HG03103 (cell line): ENCODE measurements around the gene CCDC8.
"Not testable (repeated sequence)": the region's sequence is repeated elsewhere in the genome, so short reads cannot be mapped to it uniquely, and the experiment has no call there.

ENCODE experiments used
- ATAC-seq: cut with Tn5 transposase; IDR thresholded peaks from one replicate; pipeline ENCODE4 v1.9.1; 2021; ENCODE audit warnings: low read depth; ENCODE audit not compliant: unreplicated experiment

Gene CCDC8

DNA sequence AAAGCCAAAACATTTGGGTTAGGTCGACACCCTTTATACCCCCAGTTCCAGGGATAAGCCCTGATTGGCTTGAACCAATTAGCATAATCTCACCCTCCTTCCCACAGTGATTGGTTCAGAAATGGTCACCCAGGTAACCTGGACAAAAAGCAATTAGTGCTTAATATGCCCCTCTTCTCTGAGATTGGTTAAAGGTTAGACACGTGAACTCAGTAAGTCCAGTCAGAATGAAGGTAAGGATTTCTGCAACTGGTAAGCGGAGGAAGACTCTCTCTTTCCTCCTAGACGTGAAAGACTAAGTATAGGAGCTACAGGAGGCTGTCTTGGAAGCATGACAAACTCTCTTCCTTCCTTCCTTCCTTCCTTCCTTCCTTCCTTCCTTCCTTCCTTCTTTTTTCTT lies 16.6 kb upstream of the CCDC8 start:
- ATAC-seq, result no peak

DNA sequence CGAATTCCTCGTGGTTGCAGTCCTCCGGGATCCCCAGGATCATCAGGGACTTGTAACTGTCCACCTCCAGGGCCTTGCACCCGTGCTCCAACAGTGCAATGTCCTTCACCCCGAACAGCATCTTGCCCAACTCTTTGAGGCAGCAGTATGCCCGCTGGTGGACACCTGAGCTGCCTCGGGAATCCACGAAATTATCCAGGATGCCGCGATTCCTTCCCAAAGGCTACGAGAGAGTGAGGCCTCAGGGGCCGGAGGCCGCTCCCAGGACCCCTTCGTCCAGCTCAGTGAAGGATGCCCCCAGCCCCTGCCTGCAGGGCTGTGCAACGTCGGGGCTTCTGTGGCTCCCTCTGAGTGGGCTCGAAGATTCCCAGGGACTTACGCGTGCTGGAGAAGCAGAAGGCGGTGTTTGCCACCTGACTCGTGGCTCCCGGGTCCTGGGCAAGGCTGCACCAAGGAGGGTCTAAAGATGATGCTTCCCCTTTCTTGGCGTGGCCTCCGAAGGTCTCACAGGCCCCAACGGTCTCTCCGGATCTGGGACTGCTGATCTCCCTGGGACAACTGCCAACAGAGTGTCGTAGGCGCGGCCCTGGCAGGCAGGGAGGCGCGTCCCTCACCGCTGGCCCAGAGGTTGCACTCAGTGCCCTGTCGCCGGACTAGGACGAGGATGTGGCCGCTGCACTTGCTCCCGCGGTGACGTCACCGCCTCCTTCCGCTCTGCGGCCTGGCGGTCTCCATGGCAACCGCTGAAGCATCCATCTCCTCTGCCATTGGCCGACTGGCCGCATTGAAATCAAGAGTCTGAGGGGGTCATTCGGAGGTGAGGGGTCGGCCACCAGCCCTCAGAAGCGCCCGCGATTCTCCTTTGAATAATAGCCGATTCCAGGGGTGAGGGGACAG lies 15.1 kb upstream of the CCDC8 start, which contains the start of gene PNMA8C:
TSS of gene PNMA8C (minus strand) at position 698 of the 897 bp plus-strand sequence. CDS start at position 121, 577 bp downstream.
- no peak for ATAC-seq

DNA sequence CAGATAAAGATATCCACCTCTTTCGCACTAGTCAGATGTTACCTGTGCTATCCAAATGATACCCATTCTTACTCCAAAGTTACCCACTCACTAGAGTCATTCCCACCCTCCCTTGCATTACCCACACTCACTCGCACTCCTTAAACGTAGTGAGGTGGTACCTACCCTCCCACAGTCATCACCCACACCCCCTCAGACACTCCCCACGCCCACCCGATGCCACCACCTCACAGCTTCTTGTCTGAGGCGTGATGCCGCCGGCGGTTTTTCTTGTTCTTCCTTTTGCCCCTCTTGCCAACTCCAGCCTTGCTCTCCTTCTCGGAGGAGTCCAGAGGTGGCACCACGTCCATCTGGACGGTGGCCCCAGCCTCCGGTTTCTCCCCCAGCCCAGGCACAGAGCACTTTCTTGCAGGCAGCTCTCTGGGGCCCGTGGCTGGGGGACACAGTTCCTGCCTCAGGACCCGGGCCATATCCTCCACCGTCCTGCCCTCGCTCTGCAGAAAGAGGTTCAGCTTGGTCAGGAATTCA lies 14.2 kb upstream of the CCDC8 start:
- no peak for ATAC-seq

DNA sequence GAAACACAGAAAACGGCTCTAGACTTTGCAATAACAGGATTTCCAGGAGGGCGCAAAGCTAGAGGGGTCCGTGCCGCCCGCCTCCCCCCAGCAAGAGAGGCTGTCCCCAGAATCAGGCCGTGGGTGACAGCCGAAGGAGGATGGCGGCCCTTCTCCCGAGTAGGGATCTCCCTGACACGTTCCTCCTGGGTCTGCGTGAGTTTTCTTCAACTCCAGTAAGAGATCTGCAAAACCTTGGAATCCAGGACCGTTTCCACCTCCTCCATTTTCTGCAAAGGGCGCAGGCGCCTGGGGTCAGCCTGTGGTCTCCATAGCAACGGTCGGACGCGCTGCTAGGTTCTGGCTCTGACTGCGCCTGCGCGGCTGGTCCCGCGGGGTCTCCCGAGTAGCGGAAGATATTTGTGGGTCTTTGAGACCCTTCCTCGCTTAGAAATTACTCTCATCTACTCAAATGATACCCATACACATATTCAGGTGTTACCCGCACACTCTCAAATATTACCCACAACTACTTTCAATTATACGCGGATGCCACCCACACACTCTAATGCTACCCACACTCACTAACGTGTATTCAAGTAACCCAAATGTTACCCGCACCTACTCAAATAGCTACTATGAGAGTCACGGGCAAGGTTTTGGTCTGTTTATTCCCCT lies 13.3 kb upstream of the CCDC8 start:
- no peak for ATAC-seq

DNA sequence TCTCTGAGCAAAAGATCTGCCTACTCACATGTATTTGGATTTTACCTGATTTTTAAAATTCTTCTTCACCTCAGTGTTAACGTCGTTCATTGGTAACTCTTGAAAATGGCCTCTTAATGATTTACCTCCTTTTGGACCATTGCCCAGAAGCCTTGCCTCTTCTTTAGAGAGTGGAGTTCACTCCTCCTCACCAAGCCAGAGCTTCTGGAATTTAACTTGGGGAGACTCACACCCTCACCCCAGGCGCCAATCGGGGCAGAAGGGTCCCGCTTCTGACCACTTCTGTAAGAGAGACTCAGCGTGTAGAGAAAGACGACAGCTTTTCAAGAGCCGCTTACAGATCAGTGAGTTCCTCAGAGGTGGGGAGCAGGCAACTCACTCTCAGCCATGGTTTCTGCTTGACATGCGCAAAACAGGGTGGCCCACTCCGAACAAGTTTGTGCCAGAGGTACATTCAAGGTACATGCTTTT lies 12.7 kb upstream of the CCDC8 start:
- no peak for ATAC-seq

DNA sequence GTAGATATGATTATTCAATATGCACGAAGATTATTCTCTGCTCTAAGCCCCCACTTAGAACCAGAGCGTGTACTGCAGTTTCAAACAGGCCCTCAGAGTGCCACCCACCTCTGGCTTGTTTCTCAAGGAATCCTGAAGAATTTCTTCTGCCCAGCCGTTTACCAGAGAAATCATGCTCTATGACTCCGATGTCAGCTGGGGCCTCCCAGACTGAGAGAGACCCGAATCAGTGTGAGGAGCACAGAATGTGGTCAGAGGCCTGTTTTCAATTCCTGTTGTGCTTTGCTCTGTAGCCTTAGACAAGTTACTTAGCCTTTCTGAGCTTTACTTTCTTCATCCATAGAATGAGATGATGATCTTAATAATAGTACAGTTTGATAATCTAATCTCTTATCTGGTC lies 9.8 kb upstream of the CCDC8 start:
- ATAC-seq, result no peak

DNA sequence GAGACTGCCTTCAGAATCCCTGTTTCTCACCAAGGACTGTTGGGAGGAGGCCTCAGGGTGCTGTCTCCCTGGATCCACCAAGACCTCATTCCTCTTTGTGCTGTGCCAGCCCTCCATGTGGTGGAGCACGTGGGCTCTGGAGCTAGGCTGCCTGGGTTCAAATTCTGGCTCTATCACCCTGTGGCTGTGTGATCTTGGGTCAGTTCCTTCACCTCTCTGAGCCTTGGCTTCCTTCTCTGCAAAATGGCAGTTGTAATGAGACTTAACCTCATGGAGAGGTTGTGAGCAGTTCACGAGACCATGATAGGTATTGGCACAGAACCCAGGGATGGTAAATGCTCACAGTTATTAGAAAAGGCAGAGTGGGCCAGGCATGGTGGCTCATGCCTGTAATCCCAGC lies 9.0 kb upstream of the CCDC8 start:
- ATAC-seq, result no peak

DNA sequence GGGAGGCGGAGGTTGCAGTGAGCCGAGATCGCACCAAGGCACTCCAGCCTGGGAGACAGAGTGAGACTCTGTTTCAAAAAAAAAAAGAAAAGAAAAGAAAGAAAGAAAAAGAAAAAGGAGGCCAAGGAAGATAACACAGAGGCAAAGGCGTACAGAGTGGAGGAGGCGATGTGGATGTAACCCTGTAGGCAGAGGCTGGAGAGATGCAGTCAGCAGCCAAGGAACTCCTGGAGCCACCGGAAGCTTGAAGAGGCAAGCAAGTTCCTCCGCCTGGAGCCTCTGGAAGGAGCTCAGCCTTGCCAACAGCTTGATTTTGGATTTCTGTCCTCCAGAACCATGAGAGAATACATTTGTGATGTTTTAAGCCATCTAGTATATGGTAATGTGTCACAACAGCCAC lies 6.7 kb upstream of the CCDC8 start:
- no peak for ATAC-seq

DNA sequence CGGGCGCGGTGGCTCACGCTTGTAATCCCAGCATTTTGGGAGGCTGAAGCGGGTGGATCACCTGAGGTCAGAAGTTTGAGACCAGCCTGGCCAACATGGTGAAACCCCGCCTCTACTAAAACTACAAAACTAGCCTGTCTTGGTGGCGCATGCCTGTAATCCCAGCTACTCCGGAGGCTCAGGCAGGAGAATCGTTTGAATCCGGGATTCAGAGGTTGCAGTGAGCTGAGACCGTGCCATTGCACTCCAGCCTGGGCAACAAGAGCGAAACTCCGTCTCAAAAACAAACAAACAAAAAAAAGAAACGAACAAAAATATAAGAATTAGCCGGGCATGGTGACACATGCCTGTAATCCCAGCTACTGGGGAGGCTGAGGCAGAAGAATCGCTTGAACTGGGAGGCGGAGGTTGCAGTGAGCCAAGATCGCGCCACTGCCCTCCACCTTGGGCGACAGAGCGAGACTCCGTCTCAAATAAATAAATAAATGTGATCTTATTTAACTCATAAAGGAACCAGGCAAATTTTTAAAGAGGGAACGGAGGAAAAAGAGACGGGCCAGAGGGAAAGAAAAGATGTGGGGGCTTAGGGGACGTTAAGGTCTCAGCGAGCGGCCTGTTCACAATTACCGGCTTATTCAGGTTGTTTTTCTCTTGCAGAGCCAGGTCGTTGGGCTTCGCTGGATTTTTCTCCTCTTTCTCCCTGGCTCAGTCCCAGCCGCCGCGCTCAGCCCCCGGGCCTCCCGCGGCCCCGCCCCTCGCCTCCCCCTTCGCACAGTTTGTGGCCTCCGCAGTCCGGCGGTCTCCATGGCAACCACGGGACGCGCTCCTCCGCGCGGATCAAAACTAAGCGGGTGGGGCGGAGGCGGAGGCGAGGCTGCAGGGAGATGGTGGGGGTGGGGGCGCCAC lies 2.7 kb upstream of the CCDC8 start:
- ATAC-seq, result not testable (repeated sequence)

DNA sequence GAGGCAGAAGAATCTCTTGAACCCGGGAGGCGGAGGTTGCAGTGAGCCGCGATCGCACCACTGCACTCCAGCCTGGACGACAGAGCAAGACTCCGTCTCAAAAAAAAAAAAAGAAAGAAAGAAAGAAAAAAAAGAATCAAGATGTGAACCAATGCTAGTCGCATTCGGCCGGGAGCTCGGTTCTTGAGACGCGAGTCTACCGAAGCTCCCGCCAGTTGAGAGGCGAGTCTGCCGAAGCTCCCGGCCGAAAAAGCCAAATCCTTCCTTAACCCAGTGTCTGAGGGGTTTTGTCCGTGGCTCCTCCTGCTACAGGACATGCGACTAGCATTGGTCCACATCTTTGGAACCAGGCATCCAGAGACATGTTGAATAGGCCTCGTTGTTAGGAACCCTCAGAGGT lies 1.5 kb upstream of the CCDC8 start:
- not testable (repeated sequence) for ATAC-seq

DNA sequence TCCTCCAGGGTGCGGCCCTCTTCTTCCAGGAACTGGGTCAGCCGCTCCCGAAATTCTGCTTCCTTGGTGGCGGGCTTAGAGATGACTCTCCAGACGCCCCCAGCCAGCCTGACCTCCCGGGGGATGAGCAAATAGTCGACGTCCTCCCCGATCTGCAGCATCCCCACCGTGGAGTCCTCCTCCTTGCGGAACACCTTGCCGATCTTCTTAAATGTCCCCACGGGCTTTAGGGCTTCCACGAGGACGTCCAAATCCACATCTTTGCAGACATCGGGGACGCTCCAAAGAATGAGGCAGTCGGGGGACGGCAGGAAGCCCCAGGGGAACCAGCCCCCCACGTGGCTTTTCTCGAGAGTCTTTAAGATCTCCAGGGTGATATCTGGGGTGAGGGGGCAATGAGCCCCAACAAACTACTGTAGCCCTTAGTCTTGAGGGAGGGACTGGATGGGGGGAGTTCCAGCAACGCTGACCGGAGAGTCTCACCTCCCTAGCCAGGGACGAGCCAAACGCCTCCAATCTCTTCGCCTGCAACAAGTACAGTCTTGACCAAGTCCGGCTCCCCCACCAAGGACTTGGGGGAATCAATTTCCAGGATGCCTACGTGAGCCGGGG lies 608 bp downstream of the CCDC8 start:
- no peak for ATAC-seq

DNA sequence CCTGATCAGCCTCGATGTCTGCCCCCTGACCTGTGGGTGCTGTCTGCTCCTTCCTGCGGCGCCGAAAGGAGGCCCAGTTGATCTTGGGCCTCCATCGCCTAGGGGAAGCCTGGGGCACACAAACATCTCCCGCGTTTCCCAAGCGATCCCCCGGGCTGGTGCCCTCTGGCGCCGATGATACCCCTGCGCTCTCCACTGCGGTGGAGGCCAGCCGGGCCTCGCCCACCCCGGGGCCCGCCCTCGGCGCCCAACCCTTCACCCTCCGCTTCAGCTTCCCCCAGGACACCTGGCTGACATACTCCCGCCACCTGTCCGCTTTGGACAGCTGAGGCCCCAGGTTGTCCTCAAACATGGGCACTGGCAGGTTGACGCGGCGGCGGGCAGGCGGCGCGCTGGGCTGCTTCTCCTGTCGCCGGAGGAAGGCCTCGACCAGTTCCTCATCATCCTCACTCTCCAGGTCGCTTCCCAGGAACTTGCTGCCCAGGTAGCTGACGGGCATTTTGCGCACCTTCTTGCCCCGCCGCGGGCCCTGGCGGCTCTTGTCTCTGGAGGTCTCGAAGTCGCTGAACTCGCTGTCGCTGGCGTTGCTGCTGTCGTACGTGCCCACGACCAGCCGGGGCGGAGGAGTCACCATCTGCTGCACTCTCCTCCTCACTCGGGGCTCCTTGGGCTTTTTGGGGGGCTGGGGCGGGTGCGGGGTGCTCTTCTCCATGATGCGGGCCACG lies 1.3 kb downstream of the CCDC8 start:
- no peak for ATAC-seq

DNA sequence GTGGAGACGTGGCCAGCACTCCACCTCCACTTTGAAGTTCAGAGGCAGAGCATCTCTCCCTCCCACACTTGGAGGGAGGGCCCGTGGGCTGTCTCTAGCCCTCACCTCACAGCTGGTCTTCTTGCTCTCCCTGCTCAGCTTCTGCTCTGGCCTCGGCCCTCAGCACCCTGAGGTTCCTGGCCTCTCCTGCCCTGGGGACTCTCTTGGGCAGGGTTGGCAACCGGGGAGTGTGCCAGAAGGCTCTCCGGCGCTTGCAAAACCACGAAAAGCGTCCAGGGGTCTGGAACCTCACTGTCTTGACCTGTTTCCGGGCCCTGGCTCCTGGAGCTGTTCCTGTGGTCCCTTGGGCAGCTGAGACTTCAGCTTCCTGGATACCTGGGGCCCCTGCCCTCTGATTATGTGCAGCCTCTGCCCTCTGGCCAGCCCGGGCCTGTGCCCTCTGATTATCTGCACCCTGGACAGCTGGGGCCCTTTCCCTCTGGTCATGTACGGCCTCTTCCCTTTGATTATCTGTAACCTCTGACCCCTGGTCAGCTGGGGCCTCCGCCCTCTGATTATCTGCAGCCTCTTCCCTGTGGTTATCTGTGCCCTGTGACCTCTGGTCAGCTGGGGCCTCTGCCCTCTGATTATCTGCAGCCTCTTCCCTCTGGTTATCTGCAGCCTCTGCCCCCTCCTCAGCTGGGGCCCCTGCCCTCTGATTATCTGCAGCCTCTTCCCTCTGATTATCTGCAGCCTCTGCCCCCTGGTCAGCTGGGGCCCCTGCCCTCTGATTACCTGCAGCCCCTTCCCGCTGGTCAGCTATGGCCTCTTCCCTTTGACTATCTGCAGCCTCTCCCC lies 2.1 kb downstream of the CCDC8 start:
- no peak for ATAC-seq

DNA sequence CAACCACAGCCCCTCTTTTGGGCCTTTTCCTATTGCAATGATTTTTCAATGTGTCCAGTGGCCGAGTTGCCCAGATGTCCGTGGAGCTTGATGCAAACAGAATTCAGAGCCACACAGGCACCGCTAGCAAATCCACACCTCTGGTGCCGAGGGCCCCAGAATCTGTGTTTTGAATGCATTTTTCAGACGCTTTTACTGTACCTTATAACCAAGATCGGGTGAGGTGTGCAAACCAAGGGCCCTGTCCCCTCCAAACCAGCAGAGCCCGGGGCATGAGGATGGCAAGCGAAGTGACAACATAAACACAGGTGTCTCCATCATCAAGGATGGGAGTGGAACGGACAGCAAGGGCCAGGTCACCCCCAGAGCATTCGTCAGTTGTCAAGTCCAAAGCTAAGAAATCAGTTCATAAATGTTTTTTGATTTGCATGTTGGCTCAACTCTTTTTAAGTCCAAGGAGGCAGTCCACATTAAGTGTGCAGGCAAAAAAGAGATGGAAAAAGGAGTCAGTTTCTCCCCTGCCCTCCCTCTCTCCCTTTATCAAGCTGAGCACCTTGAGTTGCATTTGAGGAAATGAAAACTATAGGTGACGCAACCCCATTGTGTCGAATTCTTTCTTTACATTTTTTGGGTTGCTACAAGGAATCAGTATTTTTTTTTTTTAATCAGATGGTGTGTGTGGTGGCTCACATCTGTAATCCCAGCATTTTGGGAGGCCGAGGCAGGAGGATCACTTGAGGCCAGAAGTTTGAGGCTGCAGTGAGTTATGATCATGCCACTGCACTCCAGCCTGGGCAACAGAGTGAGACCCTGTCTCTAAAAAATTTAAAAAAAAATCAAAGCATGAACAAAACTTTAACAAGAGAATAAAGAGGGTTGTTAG lies 2.9 kb downstream of the CCDC8 start:
- no peak for ATAC-seq

DNA sequence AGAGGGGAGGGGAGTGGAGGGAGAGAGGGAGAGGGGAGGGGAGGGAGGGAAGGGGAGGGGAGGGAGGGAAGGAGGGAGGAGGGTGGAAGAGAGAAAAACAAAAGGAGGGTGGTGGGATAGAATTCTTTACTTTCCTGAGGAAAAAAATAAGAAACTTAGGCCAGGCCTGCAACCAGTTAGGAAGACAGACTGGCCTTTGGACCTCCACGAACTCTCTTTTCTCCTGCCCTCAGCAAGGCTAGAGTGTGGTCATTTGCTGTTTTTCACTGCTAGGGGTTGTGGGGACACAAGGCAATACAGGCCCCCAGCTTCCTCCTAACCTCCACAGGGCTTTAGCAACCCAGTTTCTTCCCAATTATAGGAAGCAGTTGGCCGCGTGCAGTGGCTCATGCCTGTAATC lies 4.2 kb downstream of the CCDC8 start:
- no peak for ATAC-seq

DNA sequence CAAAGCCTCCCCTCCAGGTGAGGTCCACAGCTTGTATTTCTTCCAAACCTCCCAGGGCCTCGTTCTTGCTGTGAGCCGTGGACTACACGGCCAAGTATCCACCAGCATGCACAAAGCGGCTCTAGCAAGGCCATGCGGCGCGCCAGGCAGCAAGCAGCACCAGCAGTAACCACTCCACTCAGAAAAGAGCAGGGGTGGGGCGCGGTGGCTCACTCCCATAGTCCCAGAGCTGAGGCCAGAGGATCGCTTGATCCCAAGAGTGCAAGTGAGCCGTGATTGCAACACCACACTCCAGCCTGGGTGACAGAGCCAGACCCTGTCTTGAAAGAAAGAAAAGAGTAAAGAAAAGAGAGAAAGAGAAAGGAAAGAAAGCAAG lies 4.7 kb downstream of the CCDC8 start:
- no peak for ATAC-seq

DNA sequence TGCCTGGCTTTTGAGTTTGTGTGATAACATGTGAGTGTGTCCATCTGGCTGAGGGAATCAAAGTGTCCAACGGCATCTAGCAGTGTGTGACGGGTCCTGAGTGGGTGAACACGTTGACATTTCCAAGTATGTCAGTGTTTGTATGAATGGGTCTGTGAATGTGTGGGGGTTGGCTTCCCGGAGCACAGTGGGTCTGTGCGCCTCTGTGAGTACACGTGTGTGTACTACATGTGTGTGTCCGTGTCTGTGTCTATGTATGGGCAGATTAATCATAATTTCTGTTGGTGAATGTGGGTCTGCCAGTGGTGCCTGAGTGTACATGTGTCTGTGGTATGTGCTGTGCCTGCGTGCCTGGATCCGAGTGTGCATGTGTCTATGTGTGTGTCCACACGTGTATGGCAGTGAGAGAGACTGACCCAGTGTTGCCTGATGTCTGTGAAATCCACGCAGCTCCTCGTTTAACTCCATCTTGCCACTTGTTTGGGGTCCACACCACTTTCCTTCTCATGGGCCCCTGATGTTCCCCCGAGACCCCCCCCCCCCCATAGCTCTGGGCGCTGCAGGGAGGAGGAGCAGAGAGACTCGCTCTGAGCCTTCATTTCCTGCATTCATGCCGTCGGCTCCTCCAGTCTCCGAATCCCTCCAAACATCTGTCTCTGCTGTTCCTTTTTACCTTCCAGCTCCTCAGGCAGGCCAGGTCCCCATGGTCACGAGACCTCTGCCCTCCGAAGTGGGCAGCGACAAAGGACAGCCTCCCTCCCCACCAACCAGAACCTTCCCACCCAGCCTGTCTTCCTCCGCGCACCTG lies 5.3 kb downstream of the CCDC8 start:
- ATAC-seq, result no peak
